IMR-90 (cell line): ENCODE results near the gene PPP6C. TPM values are rescaled to one million over a fixed set of nuclear protein-coding genes. Genes with fewer than 3 reads are reported as not detected.

ENCODE experiments used
- ATAC-seq: fragments of 200-7000 bp; cut with Tn5 transposase; 2 replicates; pipeline ENCODE4 v1.9.1; 2020; ENCODE audit warnings: low read depth, mild to moderate bottlenecking, moderate library complexity
- BruUV-seq: library from RNA; stranded (reverse); fragments of 400-500 nt; replicated peaks from 2 replicates; lab custom pipeline; 2021; lab: Mats Ljungman, UMichigan
- CTCF ChIA-PET: fragments of 300-600 bp; formaldehyde crosslinking; extraction: SDS; loops from one replicate; lab custom pipeline; 2021; ENCODE audit warnings: antibody characterized with exemption; lab: Yijun Ruan, JAX
- POLR2A ChIA-PET: fragments of 300-600 bp; sonication (Branson Sonifier 250); formaldehyde crosslinking; loops from one replicate; lab custom pipeline; 2022; ENCODE audit warnings: antibody characterized with exemption; ENCODE audit not compliant: unreplicated experiment; lab: Charles Lee
- DNase-seq: peaks from one replicate; pipeline ENCODE4 v3.0.0; 2013
- H2AFZ ChIP-seq: replicated peaks from 2 replicates; pipeline ENCODE3; 2013; ENCODE audit warnings: low read length, mild to moderate bottlenecking; ENCODE audit not compliant: poor library complexity
- H2AK5ac ChIP-seq: 2 replicates; pipeline ENCODE4 v1.6.1; 2013; ENCODE audit warnings: low read depth, low read length, inconsistent platforms
- H2AK9ac ChIP-seq: replicated peaks from 2 replicates; pipeline ENCODE3; 2013; ENCODE audit warnings: mild to moderate bottlenecking, low read depth, low read length, moderate library complexity; ENCODE audit not compliant: poor library complexity
- H2BK120ac ChIP-seq: 2 replicates; pipeline ENCODE4 v1.6.1; 2013; ENCODE audit warnings: low read depth, low read length, inconsistent platforms
- H2BK15ac ChIP-seq: 3 replicates; pipeline ENCODE4 v1.6.1; 2013; ENCODE audit warnings: low read depth, low read length, inconsistent platforms
- H2BK20ac ChIP-seq: 2 replicates; pipeline ENCODE4 v1.6.1; 2013; ENCODE audit warnings: low read depth, mild to moderate bottlenecking, inconsistent platforms, low read length, moderate library complexity
- H2BK5ac ChIP-seq: 2 replicates; pipeline ENCODE4 v1.6.1; 2013; ENCODE audit warnings: mild to moderate bottlenecking, low read depth, low read length, inconsistent platforms; ENCODE audit not compliant: poor library complexity, severe bottlenecking
- H3K14ac ChIP-seq: replicated peaks from 2 replicates; pipeline ENCODE4 v1.6.1; 2013; ENCODE audit warnings: low read depth, low read length, inconsistent platforms
- H3K18ac ChIP-seq: 2 replicates; pipeline ENCODE4 v1.6.1; 2013; ENCODE audit warnings: low read depth, low read length, control low read depth
- H3K23ac ChIP-seq: 2 replicates; pipeline ENCODE4 v1.6.1; 2013; ENCODE audit warnings: low read depth, low read length, inconsistent platforms
- H3K27ac ChIP-seq: 2 replicates; pipeline ENCODE4 v1.5.1; 2013; ENCODE audit warnings: mild to moderate bottlenecking, control low read depth, low read length; ENCODE audit not compliant: insufficient read depth
- H3K27me3 ChIP-seq: 2 replicates; pipeline ENCODE4 v1.6.1; 2013; ENCODE audit warnings: low read length; ENCODE audit not compliant: control insufficient read depth, insufficient read depth
- H3K36me3 ChIP-seq: 2 replicates; pipeline ENCODE4 v1.6.1; 2013; ENCODE audit warnings: low read length, mixed read lengths; ENCODE audit not compliant: control insufficient read depth, insufficient read depth
- H3K4ac ChIP-seq: 2 replicates; pipeline ENCODE4 v1.6.1; 2013; ENCODE audit warnings: low read depth, low read length, inconsistent platforms
- H3K4me1 ChIP-seq: 2 replicates; pipeline ENCODE4 v1.6.1; 2013; ENCODE audit warnings: low read length, mixed read lengths; ENCODE audit not compliant: control insufficient read depth, insufficient read depth
- H3K4me2 ChIP-seq: 2 replicates; pipeline ENCODE4 v1.6.1; 2013; ENCODE audit warnings: low read depth, mild to moderate bottlenecking, control low read depth, low read length, moderate library complexity
- H3K4me3 ChIP-seq: 2 replicates; pipeline ENCODE4 v1.5.1; 2013; ENCODE audit warnings: low read depth, mild to moderate bottlenecking, control low read depth, low read length, moderate library complexity; ENCODE audit not compliant: insufficient read depth
- H3K56ac ChIP-seq: 2 replicates; pipeline ENCODE4 v1.6.1; 2013; ENCODE audit warnings: low read length, inconsistent platforms; ENCODE audit not compliant: insufficient read depth; ENCODE audit errors: extremely low read depth
- H3K79me1 ChIP-seq, 2 experiments: 2 replicates each; pipeline ENCODE4 v1.6.1; 2013; ENCODE audit warnings: low read length in 2 of 2, inconsistent platforms in 1 of 2, low read depth in 1 of 2
- H3K9ac ChIP-seq: 2 replicates; pipeline ENCODE4 v1.6.1; 2013; ENCODE audit warnings: low read depth, low read length, control low read depth
- H3K9me1 ChIP-seq: 2 replicates; pipeline ENCODE4 v1.6.1; 2013; ENCODE audit warnings: low read length, inconsistent platforms; ENCODE audit not compliant: insufficient read depth
- H3K9me3 ChIP-seq: 2 replicates; pipeline ENCODE4 v1.6.1; 2013; ENCODE audit warnings: low read length; ENCODE audit not compliant: control insufficient read depth, insufficient read depth
- H4K20me1 ChIP-seq: 2 replicates; pipeline ENCODE4 v1.6.1; 2013; ENCODE audit warnings: low read length, inconsistent platforms; ENCODE audit not compliant: insufficient read depth
- H4K5ac ChIP-seq: 2 replicates; pipeline ENCODE4 v1.6.1; 2013; ENCODE audit warnings: mild to moderate bottlenecking, low read depth, low read length, control low read depth
- H4K8ac ChIP-seq, 2 experiments: 2 replicates each; pipeline ENCODE4 v1.6.1; 2013; ENCODE audit warnings: low read depth in 2 of 2, low read length in 2 of 2, control low read depth in 1 of 2, inconsistent platforms in 1 of 2
- H4K91ac ChIP-seq: 2 replicates; pipeline ENCODE4 v1.6.1; 2013; ENCODE audit warnings: low read depth, low read length, inconsistent platforms; ENCODE audit not compliant: insufficient read depth
- BHLHE40 ChIP-seq: fragments of 150-350 bp; IDR thresholded peaks from 2 replicates; pipeline ENCODE4 v1.6.1; 2016; ENCODE audit warnings: mild to moderate bottlenecking, low read depth, low read length
- CEBPB ChIP-seq: IDR thresholded peaks from 2 replicates; pipeline ENCODE4 v1.6.1; 2012; ENCODE audit warnings: low read depth, low read length, improper control_type of control experiment
- CHD1 ChIP-seq: IDR thresholded peaks from 2 replicates; pipeline ENCODE4 v1.6.1; 2012; ENCODE audit warnings: low read depth, low read length, improper control_type of control experiment
- CTCF ChIP-seq: conservative IDR thresholded peaks from 2 replicates; pipeline ENCODE4 v1.5.1; 2012; ENCODE audit warnings: mild to moderate bottlenecking, low read depth, low read length, improper control_type of control experiment
- FOS ChIP-seq: fragments of 150-350 bp; IDR thresholded peaks from 2 replicates; pipeline ENCODE4 v1.6.1; 2016; ENCODE audit warnings: low read depth, low read length
- MAFK ChIP-seq: IDR thresholded peaks from 2 replicates; pipeline ENCODE4 v1.6.1; 2012; ENCODE audit warnings: low read depth, low read length, improper control_type of control experiment
- MAZ ChIP-seq: IDR thresholded peaks from 2 replicates; pipeline ENCODE4 v1.6.1; 2012; ENCODE audit warnings: low read depth, mild to moderate bottlenecking, low read length, improper control_type of control experiment, moderate library complexity, borderline replicate concordance
- MXI1 ChIP-seq: IDR thresholded peaks from 2 replicates; pipeline ENCODE4 v1.6.1; 2012; ENCODE audit warnings: low read depth, mild to moderate bottlenecking, low read length, moderate library complexity, borderline replicate concordance
- NFE2L2 ChIP-seq: fragments of 150-350 bp; IDR thresholded peaks from 2 replicates; pipeline ENCODE4 v1.6.1; 2016; ENCODE audit warnings: low read depth, mild to moderate bottlenecking, low read length
- POLR2A ChIP-seq: IDR thresholded peaks from 2 replicates; pipeline ENCODE4 v1.6.1; 2012; ENCODE audit warnings: mild to moderate bottlenecking, low read depth, low read length
- RAD21 ChIP-seq: IDR thresholded peaks from 2 replicates; pipeline ENCODE4 v1.6.1; 2012; ENCODE audit warnings: low read length, improper control_type of control experiment
- RCOR1 ChIP-seq: IDR thresholded peaks from 2 replicates; pipeline ENCODE4 v1.6.1; 2012; ENCODE audit warnings: mild to moderate bottlenecking, low read length, improper control_type of control experiment; ENCODE audit not compliant: insufficient replicate concordance
- RFX5 ChIP-seq: IDR thresholded peaks from 2 replicates; pipeline ENCODE4 v1.8.0; 2012; ENCODE audit warnings: low read depth, mild to moderate bottlenecking, low read length, moderate library complexity
- SMC3 ChIP-seq: fragments of 150-350 bp; IDR thresholded peaks from 2 replicates; pipeline ENCODE4 v1.6.1; 2016; ENCODE audit warnings: low read depth, mild to moderate bottlenecking, antibody characterized with exemption, low read length, moderate library complexity
- USF2 ChIP-seq: fragments of 150-350 bp; IDR thresholded peaks from 2 replicates; pipeline ENCODE4 v1.6.1; 2017; ENCODE audit warnings: mild to moderate bottlenecking, antibody characterized with exemption, low read length, low read depth
- WGBS, 2 experiments: methylation state at CpG; one replicate each; pipeline versions ENCODE4 v1.1.5 to v1.1.7; 2013; ENCODE audit warnings: missing lambda C conversion rate in 2 of 2; ENCODE audit not compliant: insufficient read length in 1 of 2; ENCODE audit errors: extremely low coverage in 2 of 2; 5-methylcytosine and 5-hydroxymethylcytosine counted together
- dilution Hi-C: fragments of 300-500 bp; cut with HindIII; formaldehyde crosslinking; loops from one replicate; pipeline ENCODE4 v1.14.3; 2018; ENCODE audit warnings: low sequenced_read_pairs; ENCODE audit not compliant: unreplicated experiment
- in situ Hi-C: fragments of 300-500 bp; cut with MboI; formaldehyde crosslinking; loops from 3 replicates; pipeline ENCODE4 v1.14.3; 2019; ENCODE audit warnings: low sequenced_read_pairs, inconsistent platforms, mixed read lengths
- intact Hi-C: fragments of 100-400 bp; cut with micrococcal nuclease; formaldehyde crosslinking; loops from 2 replicates; pipeline ENCODE4 v1.10.0; 2022
- polyA plus RNA-seq, 3 experiments: library from polyadenylated mRNA; depleted of rRNA; stranded (reverse); fragments of >200 nt; gene quantifications; 2 replicates each; pipeline ENCODE4 v1.2.3, GENCODE V29; 2012; ENCODE audit warnings: low replicate concordance in 1 of 3
- total RNA-seq: library from RNA; depleted of rRNA; stranded (reverse); fragments of >200 nt; gene quantifications from 2 replicates; pipeline ENCODE4 v1.2.3, GENCODE V29; 2012
- TF ChIP-seq, protein P1 (sequence below): fragments of 150-350 bp; IDR thresholded peaks from 2 replicates; pipeline ENCODE4 v1.6.1; 2016; ENCODE audit warnings: low read depth, mild to moderate bottlenecking, low read length, moderate library complexity, borderline replicate concordance

The PPP6C gene
- total and polyA plus RNA-seq, 2 of the 4 experiments (the other 2 are of a cell fraction): 14.5 to 15.4 TPM

DNA sequence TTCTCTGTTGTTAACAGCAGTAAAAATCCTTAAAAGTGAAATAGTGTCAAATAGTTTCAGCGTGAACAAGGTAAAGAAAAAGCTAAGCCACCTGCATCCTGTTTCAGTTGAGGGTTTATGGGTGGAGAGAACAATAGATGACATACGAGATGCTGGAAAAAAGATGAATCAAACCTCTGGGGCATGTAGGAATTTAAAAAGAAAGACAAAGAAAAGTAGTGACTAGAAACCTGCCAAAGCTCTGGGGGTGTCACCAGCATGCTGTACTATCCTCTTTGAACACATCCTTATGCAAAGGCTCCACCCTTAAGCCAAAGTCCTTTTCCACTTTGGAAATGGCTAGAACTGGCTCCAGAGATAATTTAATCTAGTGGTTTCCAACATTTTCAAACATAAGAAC, 68.5 kb downstream of the PPP6C start:
- Histone ChIP-seq H3K4ac (no peak overlapping the region), H4K5ac (no peak overlapping the region), H3K18ac (no peak overlapping the region), H2AFZ (no peak overlapping the region), H4K8ac (no peak overlapping the region), H2BK20ac (no peak overlapping the region), H2BK15ac (no peak overlapping the region), H2BK120ac (no peak overlapping the region), H3K27me3 (no peaks in the 10 kb centered on the region), H3K4me3 (no peak overlapping the region), H2AK5ac (no peak overlapping the region), H3K79me1 (peaks cover 25 to 45% of the 10 kb centered on the region in 2 experiments), H3K9ac (no peak overlapping the region), H3K4me2 (no peak overlapping the region), H3K14ac (no peak overlapping the region), H3K23ac (no peak overlapping the region), H3K36me3 (no peaks in the 10 kb centered on the region), H2BK5ac (no peak overlapping the region), H3K27ac (no peak overlapping the region), H3K56ac (no peak overlapping the region), H3K9me3 (no peaks in the 10 kb centered on the region), H3K4me1 (peaks cover 8% of the 10 kb centered on the region), H4K20me1 (no peaks in the 10 kb centered on the region; the same call in 1 of the 2 replicates), H2AK9ac (no peak overlapping the region), H4K91ac (no peak overlapping the region), H3K9me1 (peaks cover 11% of the 10 kb centered on the region; the same call in 1 of the 2 replicates)
- no CpG with 5 or more reads among the region's 2 CpGs for WGBS, 2 experiments
- ATAC-seq (no peak), DNase-seq (no peak)
- in situ Hi-C loops (no loop called here), intact Hi-C loops (no loop called here), dilution Hi-C loops (no loop called here)
- no TSS peak for BruUV-seq
- TF ChIP-seq NFE2L2 (no peak), BHLHE40 (no peak), RAD21 (no peak), MXI1 (no peak), USF2 (no peak), FOS (no peak), CTCF (no peak), MAZ (no peak), MAFK (no peak), CEBPB (no peak), CHD1 (no peak), RFX5 (no peak), POLR2A (no peak), SMC3 (no peak), RCOR1 (no peak)
- TF ChIP-seq, protein P1, sequence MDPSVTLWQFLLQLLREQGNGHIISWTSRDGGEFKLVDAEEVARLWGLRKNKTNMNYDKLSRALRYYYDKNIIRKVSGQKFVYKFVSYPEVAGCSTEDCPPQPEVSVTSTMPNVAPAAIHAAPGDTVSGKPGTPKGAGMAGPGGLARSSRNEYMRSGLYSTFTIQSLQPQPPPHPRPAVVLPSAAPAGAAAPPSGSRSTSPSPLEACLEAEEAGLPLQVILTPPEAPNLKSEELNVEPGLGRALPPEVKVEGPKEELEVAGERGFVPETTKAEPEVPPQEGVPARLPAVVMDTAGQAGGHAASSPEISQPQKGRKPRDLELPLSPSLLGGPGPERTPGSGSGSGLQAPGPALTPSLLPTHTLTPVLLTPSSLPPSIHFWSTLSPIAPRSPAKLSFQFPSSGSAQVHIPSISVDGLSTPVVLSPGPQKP: no peak
- CTCF ChIA-PET: no interaction called here
- POLR2A ChIA-PET: no interaction called here
